K562 (cell line): ENCODE results near the gene SIKE1. TPM values are rescaled to one million over a fixed set of nuclear protein-coding genes. Genes with fewer than 3 reads are reported as not detected.

Experiments
- ATAC-seq: fragments of 200-7000 bp; cut with Tn5 transposase; 3 replicates; pipeline ENCODE4 v1.9.1; 2020; ENCODE audit warnings: moderate library complexity
- BruUV-seq: library from RNA; stranded (reverse); fragments of 400-500 nt; replicated peaks from 2 replicates; lab custom pipeline; 2021; lab: Mats Ljungman, UMichigan
- CTCF ChIA-PET: fragments of 300-600 bp; formaldehyde crosslinking; extraction: SDS; loops from one replicate; lab custom pipeline; 2021; ENCODE audit warnings: low intra/inter-chr PET ratio; lab: Yijun Ruan, JAX
- POLR2A ChIA-PET: fragments of 300-600, 350-650 bp; sonication (Branson Sonifier 250); formaldehyde crosslinking; extraction: SDS; loops from one replicate; lab custom pipeline; 2021; ENCODE audit warnings: antibody characterized with exemption, inconsistent platforms; lab: Yijun Ruan, JAX
- DNase-seq, 4 experiments: peaks; one replicate each; pipeline versions ENCODE4 v3.0.0 to v3.0.0-alpha.2; 2011 to 2018; ENCODE audit warnings: low spot score in 3 of 4, mixed read lengths in 3 of 4; ENCODE audit errors: extremely low read depth in 1 of 4
- FAIRE-seq: peaks from 2 replicates; lab custom pipeline; 2011; peaks lifted over from hg19 to GRCh38; lab: Jason Lieb, UNC
- H2AFZ ChIP-seq: 2 replicates; pipeline ENCODE4 v1.6.0; 2011; ENCODE audit warnings: low read depth, low read length, control low read depth, inconsistent platforms
- H3K27ac ChIP-seq: fragments of 200-600 bp; 3 replicates; pipeline ENCODE4 v1.8.0; 2011; ENCODE audit warnings: low read depth, mild to moderate bottlenecking, control low read depth, inconsistent platforms, low read length, moderate library complexity, mixed read lengths; ENCODE audit errors: extremely low read depth
- H3K27me3 ChIP-seq, 2 experiments: fragments of 300-600 bp in 1 of 2; 2 replicates in 1 of 2; 3 replicates in 1 of 2; pipeline versions ENCODE4 v1.6.0 to v1.8.0; 2011; ENCODE audit warnings: inconsistent platforms in 2 of 2, low read length in 2 of 2, mild to moderate bottlenecking in 1 of 2, mixed read lengths in 1 of 2, moderate library complexity in 1 of 2; ENCODE audit not compliant: control insufficient read depth in 2 of 2, insufficient read depth in 2 of 2
- H3K36me3 ChIP-seq: fragments of 300-600 bp; 3 replicates; pipeline ENCODE4 v1.8.0; 2011; ENCODE audit warnings: mild to moderate bottlenecking, low read length, inconsistent platforms; ENCODE audit not compliant: control insufficient read depth, insufficient read depth
- H3K4me1 ChIP-seq, 2 experiments: fragments of 200-600 bp in 1 of 2; replicated peaks in 1 of 2; 2 replicates in 1 of 2; 3 replicates in 1 of 2; pipeline versions ENCODE4 v1.5.1 to v1.8.0; 2011; ENCODE audit warnings: inconsistent platforms in 2 of 2, low read length in 2 of 2, mild to moderate bottlenecking in 1 of 2, mixed read lengths in 1 of 2, moderate library complexity in 1 of 2; ENCODE audit not compliant: control insufficient read depth in 2 of 2, insufficient read depth in 2 of 2
- H3K4me2 ChIP-seq: 2 replicates; pipeline ENCODE4 v1.6.1; 2011; ENCODE audit warnings: low read length, control low read depth, inconsistent platforms, mixed read lengths; ENCODE audit not compliant: insufficient read depth
- H3K4me3 ChIP-seq: fragments of 200-600 bp; sonication (generic), shearing (Covaris generic); 2 replicates; pipeline ENCODE4 v1.5.1; 2016; ENCODE audit warnings: control low read depth, inconsistent platforms
- H3K79me2 ChIP-seq: fragments of 200-600 bp; 3 replicates; pipeline ENCODE4 v1.8.0; 2011; ENCODE audit warnings: low read length, inconsistent platforms; ENCODE audit not compliant: control insufficient read depth, insufficient read depth
- H3K9ac ChIP-seq, 2 experiments: 2 replicates each; pipeline versions ENCODE4 v1.6.0 to v1.6.1; 2011; ENCODE audit warnings: low read depth in 2 of 2, low read length in 2 of 2, control low read depth in 1 of 2, inconsistent platforms in 1 of 2, mild to moderate bottlenecking in 1 of 2, mixed read lengths in 1 of 2; ENCODE audit not compliant: insufficient read depth in 1 of 2
- H3K9me1 ChIP-seq: one replicate; pipeline ENCODE4 v1.6.0; 2011; ENCODE audit warnings: inconsistent platforms, mild to moderate bottlenecking, low read length, moderate library complexity; ENCODE audit not compliant: control insufficient read depth, insufficient read depth
- H3K9me3 ChIP-seq: replicated peaks from 2 replicates; pipeline ENCODE4 v1.5.1; 2011; ENCODE audit warnings: low read depth, low read length, inconsistent platforms; ENCODE audit not compliant: control insufficient read depth, insufficient read depth
- H4K20me1 ChIP-seq: replicated peaks from 2 replicates; pipeline ENCODE4 v1.6.1; 2011; ENCODE audit warnings: low read length, inconsistent platforms, mixed read lengths; ENCODE audit not compliant: control insufficient read depth, insufficient read depth
- ASH1L ChIP-seq: fragments of 450-650 bp; IDR thresholded peaks from 2 replicates; pipeline ENCODE4 v1.6.1; 2018; ENCODE audit warnings: borderline replicate concordance, mild to moderate bottlenecking, low read depth; ENCODE audit not compliant: partially characterized antibody
- C11orf30 ChIP-seq: fragments of 450-650 bp; IDR thresholded peaks from 2 replicates; pipeline ENCODE4 v1.6.1; 2016; ENCODE audit warnings: low read depth, mild to moderate bottlenecking
- HDGF ChIP-seq: fragments of 450-650 bp; IDR thresholded peaks from 2 replicates; pipeline ENCODE4 v1.6.1; 2016
- MAZ ChIP-seq, 2 experiments: fragments of 450-650 bp in 1 of 2; sonication (generic) in 1 of 2; formaldehyde crosslinking; IDR thresholded peaks in 1 of 2; conservative IDR thresholded peaks in 1 of 2; 2 replicates each; pipeline versions ENCODE4 v1.4.0 to v1.5.0; 2020; ENCODE audit warnings: mild to moderate bottlenecking in 1 of 2, missing genetic modification reagents in 1 of 2
- RBM25 ChIP-seq: fragments of 200-400 bp; formaldehyde crosslinking; IDR thresholded peaks from 2 replicates; pipeline ENCODE4 v1.6.1; 2018; ENCODE audit warnings: low read length, low read depth, moderate library complexity; ENCODE audit not compliant: severe bottlenecking
- SMARCA5 ChIP-seq: fragments of 450-650 bp; IDR thresholded peaks from 2 replicates; pipeline ENCODE4 v1.6.1; 2016
- YY1 ChIP-seq, 3 experiments: IDR thresholded peaks; 2 replicates each; pipeline ENCODE4 v1.6.1; 2011; ENCODE audit warnings: low read length in 2 of 3, mild to moderate bottlenecking in 2 of 3, moderate library complexity in 2 of 3, borderline replicate concordance in 1 of 3, control low read depth in 1 of 3, low read depth in 1 of 3; ENCODE audit not compliant: insufficient read depth in 3 of 3, insufficient replicate concordance in 2 of 3, control insufficient read depth in 1 of 3, insufficient read length in 1 of 3; ENCODE audit errors: extremely low read depth in 1 of 3
- ZBTB1 ChIP-seq: sonication (generic); formaldehyde crosslinking; IDR thresholded peaks from 2 replicates; pipeline ENCODE4 v1.8.1; 2023; ENCODE audit warnings: missing genetic modification reagents, low read depth, mild to moderate bottlenecking, borderline replicate concordance
- WGBS: fragments of 100-300 bp; shearing (Covaris generic); methylation state at CpG from one replicate; pipeline ENCODE4 v1.1.6; 2016; ENCODE audit warnings: low coverage, mixed read lengths; ENCODE audit not compliant: insufficient coverage; ENCODE audit errors: missing lambda C conversion rate; 5-methylcytosine and 5-hydroxymethylcytosine counted together
- in situ Hi-C: fragments of 300-500 bp; cut with MboI; formaldehyde crosslinking; loops from 4 replicates; pipeline ENCODE4 v1.15.0; 2018; ENCODE audit warnings: inconsistent platforms, mixed read lengths
- intact Hi-C: fragments of 100-400 bp; cut with micrococcal nuclease; formaldehyde crosslinking; loops from 2 replicates; pipeline ENCODE4 v1.14.2; 2022
- polyA plus RNA-seq, 8 experiments: library from polyadenylated mRNA; depleted of rRNA in 4 of 8; stranded (reverse) in 5 of 8; unstranded in 3 of 8; fragments of >200 nt; fragmentation: Nextera tagmentation in 2 of 8; fragmentation: Illumina TruSeq in 1 of 8; extraction: Ambion mirVana in 2 of 8; extraction: Trizol in 1 of 8; gene quantifications; 2 replicates each; pipeline versions ENCODE4 v1.2.1 to v1.2.3, GENCODE V29; 2011 to 2014; ENCODE audit warnings: inconsistent platforms in 1 of 8, missing spikeins in 1 of 8
- total RNA-seq, 7 experiments: library from RNA; depleted of rRNA in 6 of 7; stranded (reverse); fragments of >200 nt in 6 of 7; fragmentation: Illumina TruSeq in 2 of 7; extraction: Trizol in 2 of 7; gene quantifications; 2 replicates each; pipeline versions ENCODE4 v1.2.1 to v1.2.3, GENCODE V29; 2011 to 2021; ENCODE audit warnings: low replicate concordance in 1 of 7
- TF ChIP-seq, protein P1 (sequence below), 2 experiments: fragments of 250-450 bp in 1 of 2; fragments of 450-650 bp in 1 of 2; sonication (Bioruptor Pico) in 1 of 2; IDR thresholded peaks; 2 replicates each; pipeline versions ENCODE4 v1.6.1 to v1.8.0; 2016 to 2021; ENCODE audit warnings: mild to moderate bottlenecking in 2 of 2, moderate library complexity in 2 of 2, missing compliant biosample characterization in 1 of 2, missing genetic modification characterization in 1 of 2

SIKE1 gene
- total and polyA plus RNA-seq, 9 of the 15 experiments (the other 6 are each of a cell fraction or from before 2014, with no cell fraction given), result 21.8 to 144 (median 76.3) TPM

DNA sequence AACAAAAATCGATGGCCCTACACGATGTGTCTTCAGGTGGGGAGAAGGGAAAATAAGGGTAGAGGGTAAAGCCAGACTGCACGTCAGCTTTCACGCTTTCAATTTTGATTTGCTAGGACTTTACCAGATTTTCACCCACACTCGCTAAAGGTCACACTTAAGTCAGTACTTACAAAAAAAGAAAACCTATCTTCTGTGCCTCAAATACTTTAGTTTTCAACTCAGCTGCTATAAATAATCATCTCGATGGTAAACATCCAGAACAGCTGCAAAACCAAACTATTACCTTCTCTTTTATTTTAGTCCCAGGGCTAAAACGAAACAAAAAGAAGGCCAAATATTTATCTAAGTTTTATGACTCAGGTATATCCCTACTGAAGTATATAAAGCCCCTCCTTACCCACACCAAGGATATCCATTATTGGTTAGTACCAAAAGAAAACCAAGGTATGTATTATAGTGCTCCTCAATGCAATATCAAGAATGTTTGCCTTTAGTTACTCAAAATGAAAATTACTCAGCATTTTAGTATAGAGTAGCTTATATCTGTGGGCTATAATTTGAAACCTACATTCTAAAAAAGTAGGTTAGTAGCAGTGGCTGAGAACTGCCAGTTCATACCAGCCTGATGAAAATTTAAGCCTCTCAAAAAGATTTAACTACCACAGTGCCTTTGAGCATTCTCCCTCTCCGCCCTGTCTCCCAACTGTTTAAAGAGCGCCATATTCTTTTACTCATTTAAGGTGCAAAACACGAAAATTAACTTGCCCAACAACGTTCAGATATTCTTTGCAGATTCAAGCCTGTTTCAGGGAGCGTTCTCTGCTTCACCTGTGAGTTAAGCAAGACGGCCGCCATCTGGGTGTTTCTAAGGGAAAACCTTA lies 24.2 kb downstream of the SIKE1 start:
- Histone ChIP-seq H3K79me2 (peaks cover 66% of the 10 kb centered on the region), H3K4me2 (peak overlapping the region; percentile 100), H3K27me3 (no peaks in the 10 kb centered on the region), H3K9me3 (peaks cover 6% of the 10 kb centered on the region), H3K36me3 (peaks cover 43% of the 10 kb centered on the region), H3K4me1 (peaks cover 3 to 33% of the 10 kb centered on the region in 2 experiments; a peak in 4 of 5 replicates), H2AFZ (no peak overlapping the region), H3K9me1 (no peaks in the 10 kb centered on the region), H3K9ac (peak overlapping the region; percentile 98 to 100), H4K20me1 (peaks cover 56% of the 10 kb centered on the region), H3K27ac (peak overlapping the region; percentile 100), H3K4me3 (peak overlapping the region; percentile 93)
- ChIA-PET CTCF (no interaction called here), POLR2A (interaction anchor here (0.6 to 3.2 kb wide), 12 partner anchors 8 to 1220 kb away, joined by 3 to 17 read pairs (median 5); partner anchors contain the start of gene SIKE1)
- BruUV-seq, result no TSS peak
- intact Hi-C loops, result loop anchor here (2.0 to 10.0 kb wide), 3 partner anchors 39 to 411 kb away; partner anchors contain the start of genes BCAS2 and NRAS
- ATAC-seq (no peak), DNase-seq (no peak), FAIRE-seq (no peak)
- 3% methylated on average over 14 of the region's 14 CpGs for WGBS
- in situ Hi-C loops, result no loop called here
- TF ChIP-seq YY1 (IDR thresholded peaks at IDR 0.05; ENCODE audit: borderline replicate concordance in 1 of 3, control insufficient read depth in 1 of 3, extremely low read depth in 1 of 3, insufficient read depth in 3 of 3, insufficient read length in 1 of 3, insufficient replicate concordance in 2 of 3, low read depth in 1 of 3, low read length in 2 of 3) (peak in 1 of 3 experiments; percentile 45), ZBTB1 (CRISPR knock-in tag) (no peak), C11orf30 (peak; percentile 16; the same call in 1 of the 2 replicates), RBM25 (peak; percentile 81), ASH1L (no peak), HDGF (no peak), SMARCA5 (no peak), MAZ (CRISPR knock-in tag; conservative IDR thresholded peaks at IDR 0.05 in 1 of 2, IDR thresholded peaks at IDR 0.05 in 1 of 2) (0 out of 4 replicates have a peak, but pooled peaks of 1 of the 2 experiments have one; percentile 18)
- TF ChIP-seq, protein P1, sequence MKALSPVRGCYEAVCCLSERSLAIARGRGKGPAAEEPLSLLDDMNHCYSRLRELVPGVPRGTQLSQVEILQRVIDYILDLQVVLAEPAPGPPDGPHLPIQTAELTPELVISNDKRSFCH (CRISPR knock-in tag; IDR thresholded peaks at IDR 0.05), result no peak
- TF ChIP-seq, protein P1 (tag; IDR thresholded peaks at IDR 0.05), result 0 out of 2 replicates have a peak, but pooled peaks have one; percentile 34
